Stimulated activated CD8-positive, alpha-beta memory T cell treated with anti-CD3 and anti-CD28 coated beads, Interleukin-2, amount 100 ng/mL, for 1 hour (primary cell): Measurements from ENCODE around the gene SMAD5.
A peak's percentile ranks its signal among the peaks of the same experiment; 100 is the strongest.

Experiments
- DNase-seq, 2 donors: peaks; one replicate each; pipeline ENCODE4 v3.0.0-alpha.2; 2020; ENCODE audit warnings: low read depth in 2 of 2

Gene SMAD5

GRCh38 chr5:136132557-136133221 lies at the start of gene SMAD5:
SMAD5 (plus strand) TSS chr5:136132845; CDS start chr5:136153761, 20,916 bp downstream.
- peak; percentile 58 to 60 for DNase-seq

- DNase-seq = no peak
These were observed 47.9 kb upstream of the SMAD5 start for GRCh38 chr5:136084698-136085097.

- DNase-seq = no peak
These were observed 45.7 kb upstream of the SMAD5 start for GRCh38 chr5:136086783-136087566.

GRCh38 chr5:136087961-136088871 lies 44.4 kb upstream of the SMAD5 start:
- no peak for DNase-seq

GRCh38 chr5:136089791-136090190 lies 42.9 kb upstream of the SMAD5 start:
- DNase-seq = no peak

- DNase-seq = no peak
These were observed 42.3 kb upstream of the SMAD5 start for GRCh38 chr5:136090319-136090718.

- no peak for DNase-seq
These were observed 38.3 kb upstream of the SMAD5 start for GRCh38 chr5:136094189-136094912.

GRCh38 chr5:136094913-136095641 lies 37.6 kb upstream of the SMAD5 start:
- no peak for DNase-seq

- no peak for DNase-seq
These were observed 34.5 kb upstream of the SMAD5 start for GRCh38 chr5:136098176-136098575.

GRCh38 chr5:136099870-136100269 lies 32.8 kb upstream of the SMAD5 start:
- no peak for DNase-seq

GRCh38 chr5:136101884-136102283 lies 30.8 kb upstream of the SMAD5 start:
- DNase-seq = no peak

- DNase-seq = no peak
These were observed 29.5 kb upstream of the SMAD5 start for GRCh38 chr5:136103118-136103517.

GRCh38 chr5:136104306-136104965 lies 28.2 kb upstream of the SMAD5 start:
- DNase-seq = no peak

- no peak for DNase-seq
These were observed 26.2 kb upstream of the SMAD5 start for GRCh38 chr5:136106351-136107031.

GRCh38 chr5:136108180-136108611 lies 24.4 kb upstream of the SMAD5 start:
- no peak for DNase-seq

GRCh38 chr5:136108766-136109165 lies 23.9 kb upstream of the SMAD5 start:
- no peak for DNase-seq

- DNase-seq = no peak
These were observed 23.1 kb upstream of the SMAD5 start for GRCh38 chr5:136109453-136110135.

GRCh38 chr5:136113606-136114005 lies 19.0 kb upstream of the SMAD5 start:
- DNase-seq = no peak
